Measurements from ENCODE around the gene RBCK1. TPM values are rescaled to one million over a fixed set of nuclear protein-coding genes. Genes with fewer than 3 reads are reported as not detected.
"Not testable (repeated sequence)": the region's sequence is repeated elsewhere in the genome, so short reads cannot be mapped to it uniquely, and the experiment has no call there.

Gene RBCK1
- total RNA-seq, 1 experiment from 2014 or later = 26.1 TPM

GRCh38 chr20:469746-470490 is 61.8 kb downstream of the RBCK1 start:
- DNase-seq = no peak
- no peak overlapping the region for H3K27ac ChIP-seq
- no peaks in the 10 kb centered on the region for H3K9me3 ChIP-seq (replicated peaks)
- no peaks in the 10 kb centered on the region; the same call in 1 of the 2 replicates for H3K36me3 ChIP-seq
- H3K27me3 ChIP-seq = no peaks in the 10 kb centered on the region
- H3K4me1 ChIP-seq = no peaks in the 10 kb centered on the region
- H3K4me3 ChIP-seq = no peak overlapping the region

DNA sequence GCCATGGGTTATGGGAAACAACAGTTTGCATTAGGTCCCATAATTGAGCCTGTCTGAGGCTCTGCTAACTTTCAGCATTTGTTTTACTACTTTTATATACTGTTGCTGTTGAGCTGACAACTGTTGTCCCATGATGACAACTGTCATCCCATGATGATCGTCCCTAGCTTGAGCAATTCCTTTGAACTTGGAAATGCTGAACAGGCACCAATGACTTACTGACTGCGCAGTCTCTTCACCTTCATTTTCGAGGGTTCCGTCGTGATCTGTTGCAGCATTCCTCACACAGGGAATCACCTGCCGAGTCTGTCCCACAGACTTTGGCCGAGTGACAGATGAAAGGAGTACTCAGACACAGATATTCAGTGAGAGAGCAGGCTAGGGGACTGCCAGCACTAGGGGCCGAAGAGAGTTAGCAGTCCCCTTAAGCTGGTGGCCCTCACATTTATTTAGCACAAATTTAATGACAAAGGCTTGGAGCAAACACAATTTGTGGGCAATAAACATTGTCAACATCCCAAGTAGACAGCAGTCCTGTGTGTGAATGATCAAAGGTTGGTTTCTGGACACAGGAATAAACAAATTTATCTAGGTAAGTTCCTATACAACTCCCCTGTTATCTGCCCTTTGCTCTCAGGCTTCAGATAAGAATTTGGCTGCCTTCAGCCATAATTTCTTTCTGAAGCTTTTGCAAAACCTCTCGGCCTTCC is 64.2 kb downstream of the RBCK1 start:
- Histone ChIP-seq H3K36me3 (no peaks in the 10 kb centered on the region; the same call in 1 of the 2 replicates), H3K4me1 (no peaks in the 10 kb centered on the region), H3K4me3 (no peak overlapping the region), H3K27me3 (no peaks in the 10 kb centered on the region), H3K27ac (no peak overlapping the region), H3K9me3 (replicated peaks) (no peaks in the 10 kb centered on the region)
- no peak for DNase-seq

DNA sequence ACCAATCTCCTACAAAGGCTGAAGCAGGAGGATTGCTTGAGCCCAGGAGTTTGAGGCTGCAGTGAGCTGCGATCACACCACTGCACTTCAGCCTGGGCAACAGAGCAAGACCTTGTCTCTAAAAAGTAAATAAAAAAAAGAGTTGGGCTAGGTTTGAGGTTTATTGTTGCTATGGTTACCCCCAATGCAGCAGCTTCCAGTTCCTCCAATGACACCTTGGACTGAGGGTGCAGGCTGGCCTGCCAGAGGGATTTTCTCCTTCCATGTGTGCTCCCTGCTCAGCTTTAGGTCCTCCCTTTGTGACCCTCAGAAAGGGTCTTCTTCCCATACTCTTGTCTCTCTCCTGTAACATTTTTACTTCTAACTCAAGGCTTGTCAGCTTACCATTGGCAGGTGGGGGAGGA is 64.8 kb downstream of the RBCK1 start:
- Histone ChIP-seq H3K4me1 (no peaks in the 10 kb centered on the region), H3K36me3 (peaks cover 2% of the 10 kb centered on the region; the same call in 1 of the 2 replicates), H3K9me3 (replicated peaks) (no peaks in the 10 kb centered on the region), H3K27ac (no peak overlapping the region), H3K27me3 (no peaks in the 10 kb centered on the region), H3K4me3 (no peak overlapping the region)
- DNase-seq = no peak

GRCh38 chr20:474581-474980 is 66.5 kb downstream of the RBCK1 start:
- H3K4me1 ChIP-seq = no peaks in the 10 kb centered on the region
- H3K27ac ChIP-seq = no peak overlapping the region
- H3K36me3 ChIP-seq = peaks cover 10% of the 10 kb centered on the region; the same call in 1 of the 2 replicates
- H3K27me3 ChIP-seq = no peaks in the 10 kb centered on the region
- H3K4me3 ChIP-seq = no peak overlapping the region
- no peaks in the 10 kb centered on the region for H3K9me3 ChIP-seq (replicated peaks)
- DNase-seq = no peak

- Histone ChIP-seq H3K9me3 (replicated peaks) (no peaks in the 10 kb centered on the region), H3K27me3 (no peaks in the 10 kb centered on the region), H3K4me1 (no peaks in the 10 kb centered on the region), H3K4me3 (no peak overlapping the region), H3K27ac (no peak overlapping the region), H3K36me3 (peaks cover 10% of the 10 kb centered on the region; the same call in 1 of the 2 replicates)
- DNase-seq = no peak
These were observed 67.6 kb downstream of the RBCK1 start for GRCh38 chr20:475463-476357.

- peaks cover 12% of the 10 kb centered on the region for H3K36me3 ChIP-seq
- H3K4me3 ChIP-seq; H3K4me1 ChIP-seq; H3K27me3 ChIP-seq; H3K27ac ChIP-seq; DNase-seq; H3K9me3 ChIP-seq (replicated peaks): not testable (repeated sequence)
These were observed 68.6 kb downstream of the RBCK1 start for GRCh38 chr20:476561-477249.

DNA sequence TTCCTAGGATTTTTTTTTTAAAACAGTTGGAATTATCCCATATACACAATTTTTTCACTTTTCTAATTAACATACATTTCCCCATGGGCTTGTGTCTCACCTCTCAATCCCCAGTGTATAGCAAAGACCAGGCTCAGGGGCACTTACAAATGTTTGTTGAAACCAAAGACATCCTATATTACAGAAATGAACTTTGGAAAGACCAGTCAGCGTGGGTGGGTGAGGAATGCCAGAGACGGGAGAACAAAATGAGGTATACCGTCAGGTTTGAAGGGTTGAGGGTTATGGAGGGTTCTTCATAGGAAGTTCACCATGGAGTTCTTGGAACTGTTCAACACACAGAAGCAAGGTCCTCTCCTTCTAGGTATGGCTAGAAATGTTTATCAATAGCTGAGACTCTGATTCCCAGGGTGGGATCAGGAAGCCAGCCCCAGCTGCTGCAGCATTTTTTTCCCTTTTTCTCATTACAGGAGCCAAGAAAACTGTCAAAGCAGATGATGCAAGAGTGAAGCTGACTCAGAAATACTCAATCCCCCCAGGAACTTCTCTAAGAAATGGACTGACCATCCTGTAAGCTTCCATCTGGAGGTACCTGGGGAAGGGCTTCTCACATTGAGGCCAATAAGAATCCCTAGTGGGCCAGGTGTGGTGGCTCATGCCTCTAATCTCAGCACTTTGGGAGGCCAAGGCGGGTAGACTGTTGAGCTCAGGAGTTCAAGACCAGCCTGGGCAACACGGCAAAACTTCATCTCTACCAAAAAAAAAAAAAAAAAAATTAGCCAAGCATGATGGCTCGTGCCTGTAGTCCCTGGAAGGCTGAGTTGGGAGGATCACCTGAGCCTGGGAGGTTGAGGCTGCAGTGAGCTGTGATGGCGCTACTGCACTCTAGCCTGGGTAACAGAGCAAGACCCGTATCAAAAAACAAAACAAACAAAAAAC is 70.2 kb downstream of the RBCK1 start:
- Histone ChIP-seq H3K9me3 (replicated peaks) (no peaks in the 10 kb centered on the region), H3K27me3 (no peaks in the 10 kb centered on the region), H3K4me3 (no peak overlapping the region), H3K27ac (no peak overlapping the region), H3K36me3 (peaks cover 21% of the 10 kb centered on the region), H3K4me1 (no peaks in the 10 kb centered on the region)
- DNase-seq = no peak

DNA sequence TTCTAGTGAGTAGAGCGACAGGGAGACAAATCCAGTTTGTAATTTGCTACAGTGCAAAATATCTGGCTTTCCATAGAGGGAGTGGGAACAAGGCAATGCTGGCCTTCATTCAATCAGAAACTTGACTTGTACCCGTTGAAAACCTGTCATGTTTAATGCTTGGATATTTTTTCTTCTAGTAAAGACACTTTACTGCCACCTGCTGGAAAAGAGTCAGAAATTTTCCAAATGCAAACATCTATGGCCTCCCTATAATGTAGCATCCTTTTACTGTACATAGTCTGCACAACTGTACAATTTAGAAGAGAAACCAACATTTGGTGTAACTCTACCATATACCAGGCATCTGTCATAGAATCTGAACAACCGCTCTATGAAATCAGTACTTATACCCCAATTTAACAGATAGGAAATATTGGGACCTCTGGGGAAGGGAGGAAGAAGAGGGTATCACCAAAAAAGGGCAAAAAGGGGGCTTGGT is 70.9 kb downstream of the RBCK1 start:
- Histone ChIP-seq H3K36me3 (peaks cover 26% of the 10 kb centered on the region), H3K4me1 (no peaks in the 10 kb centered on the region), H3K4me3 (no peak overlapping the region), H3K27me3 (no peaks in the 10 kb centered on the region), H3K9me3 (replicated peaks) (no peaks in the 10 kb centered on the region), H3K27ac (no peak overlapping the region)
- DNase-seq = peak; percentile 26 to 74

DNA sequence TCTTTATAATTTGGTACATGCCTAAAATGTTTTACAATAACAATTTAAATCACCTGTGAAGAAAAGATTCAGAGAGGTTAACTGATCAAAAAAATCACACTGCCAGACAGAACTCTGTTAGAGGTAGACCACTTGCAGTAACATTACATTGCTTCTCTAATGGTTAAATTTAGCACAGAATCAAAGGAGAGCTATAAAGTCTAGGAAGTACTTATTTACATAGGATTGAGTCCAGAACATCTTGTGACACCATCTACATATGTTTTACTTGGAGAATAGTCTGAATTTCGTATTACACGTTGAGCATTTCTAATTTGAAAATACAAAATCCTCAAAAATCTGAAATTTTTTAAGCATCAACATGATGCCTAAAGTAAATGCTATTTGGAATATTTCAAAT is 71.4 kb downstream of the RBCK1 start:
- DNase-seq = no peak
- no peak overlapping the region for H3K27ac ChIP-seq
- peaks cover 30% of the 10 kb centered on the region for H3K36me3 ChIP-seq
- no peak overlapping the region for H3K4me3 ChIP-seq
- no peaks in the 10 kb centered on the region for H3K9me3 ChIP-seq (replicated peaks)
- H3K27me3 ChIP-seq = no peaks in the 10 kb centered on the region
- no peaks in the 10 kb centered on the region for H3K4me1 ChIP-seq

- Histone ChIP-seq H3K9me3 (replicated peaks) (no peaks in the 10 kb centered on the region), H3K27ac (no peak overlapping the region), H3K27me3 (no peaks in the 10 kb centered on the region), H3K36me3 (peaks cover 32% of the 10 kb centered on the region), H3K4me3 (no peak overlapping the region), H3K4me1 (no peaks in the 10 kb centered on the region)
- no peak for DNase-seq
These were observed 71.9 kb downstream of the RBCK1 start for GRCh38 chr20:480044-480443.

GRCh38 chr20:481167-481566 is 73.1 kb downstream of the RBCK1 start:
- Histone ChIP-seq H3K9me3 (replicated peaks) (no peaks in the 10 kb centered on the region), H3K4me3 (no peak overlapping the region), H3K4me1 (no peaks in the 10 kb centered on the region), H3K36me3 (peaks cover 42% of the 10 kb centered on the region), H3K27me3 (no peaks in the 10 kb centered on the region), H3K27ac (no peak overlapping the region)
- no peak for DNase-seq
